ENCODE measurements around the gene BMP8A. TPM values are rescaled to one million over a fixed set of nuclear protein-coding genes. Genes with fewer than 3 reads are reported as not detected.
"Not testable (repeated sequence)": the region's sequence is repeated elsewhere in the genome, so short reads cannot be mapped to it uniquely, and the experiment has no call there.

The BMP8A gene
- polyA plus RNA-seq, 3 donors = not detected

DNA sequence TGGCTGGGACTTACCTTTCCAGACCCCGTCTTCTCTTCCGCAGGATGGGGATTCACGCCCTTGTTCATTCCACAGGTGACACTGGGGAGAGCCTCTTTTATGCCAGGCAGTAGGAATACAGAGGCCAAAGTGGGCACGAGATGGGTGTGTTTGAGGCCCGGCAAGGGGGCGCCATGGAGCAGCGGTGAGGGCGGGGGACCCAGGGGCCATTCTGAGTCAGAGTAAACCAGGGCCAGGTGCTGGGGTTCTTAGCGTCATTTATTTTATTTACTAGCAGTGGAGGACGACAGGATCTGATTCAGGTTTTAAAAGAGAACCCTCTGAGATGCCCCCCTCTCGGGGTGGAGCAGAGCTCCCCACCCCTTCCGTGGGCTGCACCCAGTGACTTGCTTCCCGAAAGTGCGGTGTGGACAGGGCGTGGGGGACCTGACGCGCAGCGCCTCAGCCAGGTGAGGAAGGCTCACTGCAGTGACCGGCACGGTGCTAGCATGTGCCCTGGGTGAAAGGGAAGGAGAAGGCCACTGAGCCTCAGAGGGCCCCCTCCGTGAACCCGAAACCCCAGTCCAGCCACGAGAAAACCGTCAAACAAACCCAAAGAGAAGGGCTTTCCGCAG is 20.9 kb downstream of the BMP8A start:
- H3K36me3 Mint-ChIP-seq; H3K4me3 ChIP-seq (replicated peaks in 1 of 3; ENCODE audit: low read depth in 2 of 3, low read length in 3 of 3); H3K9ac ChIP-seq (ENCODE audit: insufficient read depth, low read length, poor library complexity, severe bottlenecking); H3K4me1 ChIP-seq (ENCODE audit: control insufficient read depth in 1 of 2, insufficient read depth in 2 of 2, low read length in 2 of 2); DNase-seq; H3K4me2 ChIP-seq (replicated peaks; ENCODE audit: extremely low read depth, low read length, poor library complexity, severe bottlenecking); H3K79me2 ChIP-seq (ENCODE audit: insufficient read depth, low read length); intact Hi-C loops (cut with micrococcal nuclease); H3K9me3 ChIP-seq (replicated peaks in 1 of 2; ENCODE audit: control insufficient read depth in 1 of 2, insufficient read depth in 1 of 2, low read length in 2 of 2); H4K20me1 ChIP-seq (ENCODE audit: insufficient read depth, low read length); H3K36me3 ChIP-seq (replicated peaks in 1 of 2; ENCODE audit: control insufficient read depth in 1 of 2, insufficient read depth in 2 of 2, low read length in 2 of 2); H3K27ac Mint-ChIP-seq; H3K9me3 Mint-ChIP-seq; H2AFZ ChIP-seq (ENCODE audit: insufficient read depth, low read depth, low read length, poor library complexity, severe bottlenecking); H3K27ac ChIP-seq (ENCODE audit: low read depth in 1 of 2, low read length in 2 of 2); H3K4me3 Mint-ChIP-seq: not testable (repeated sequence)
- peaks cover 12 to 31% (median 15%) of the 10 kb centered on the region in 3 donors for H3K27me3 Mint-ChIP-seq (ENCODE audit: low read depth in 3 of 3)
- H3K4me1 Mint-ChIP-seq = peaks cover 15% of the 10 kb centered on the region
- WGBS (ENCODE audit: insufficient coverage) = no CpG with 5 or more reads among the region's 25 CpGs
- peaks cover 0 to 20% of the 10 kb centered on the region in 2 donors for H3K27me3 ChIP-seq (ENCODE audit: control insufficient read depth in 2 of 2, insufficient read depth in 2 of 2, low read length in 2 of 2)

DNA sequence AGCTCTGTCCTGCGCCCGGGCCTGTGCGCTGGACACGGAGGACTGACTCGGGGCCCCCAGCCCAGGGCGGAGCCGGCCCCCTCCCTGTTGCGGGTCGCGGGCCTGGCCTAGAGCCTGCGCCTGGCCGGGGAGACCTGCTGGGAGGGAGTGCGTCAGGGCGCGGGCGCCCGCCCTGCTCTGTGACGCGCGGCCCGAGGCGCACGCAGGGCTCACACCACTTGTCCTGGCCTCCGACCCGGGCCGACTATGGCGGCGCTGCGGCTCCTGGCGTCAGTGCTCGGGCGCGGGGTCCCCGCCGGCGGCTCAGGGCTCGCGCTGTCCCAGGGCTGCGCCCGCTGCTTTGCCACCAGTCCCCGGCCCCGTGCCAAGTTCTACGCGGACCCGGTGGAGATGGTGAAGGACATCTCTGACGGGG is 23.3 kb downstream of the BMP8A start:
- H3K4me1 Mint-ChIP-seq; H3K9me3 Mint-ChIP-seq; DNase-seq; H3K36me3 Mint-ChIP-seq; H3K9ac ChIP-seq (ENCODE audit: insufficient read depth, low read length, poor library complexity, severe bottlenecking); H3K36me3 ChIP-seq (replicated peaks in 1 of 2; ENCODE audit: control insufficient read depth in 1 of 2, insufficient read depth in 2 of 2, low read length in 2 of 2); H3K27me3 ChIP-seq (ENCODE audit: control insufficient read depth in 2 of 2, insufficient read depth in 2 of 2, low read length in 2 of 2); H3K4me2 ChIP-seq (replicated peaks; ENCODE audit: extremely low read depth, low read length, poor library complexity, severe bottlenecking); H3K9me3 ChIP-seq (replicated peaks in 1 of 2; ENCODE audit: control insufficient read depth in 1 of 2, insufficient read depth in 1 of 2, low read length in 2 of 2); H3K4me3 ChIP-seq (replicated peaks in 1 of 3; ENCODE audit: low read depth in 2 of 3, low read length in 3 of 3); intact Hi-C loops (cut with micrococcal nuclease); H3K27ac Mint-ChIP-seq; H3K4me3 Mint-ChIP-seq; H3K27ac ChIP-seq (ENCODE audit: low read depth in 1 of 2, low read length in 2 of 2); H4K20me1 ChIP-seq (ENCODE audit: insufficient read depth, low read length); H3K4me1 ChIP-seq (ENCODE audit: control insufficient read depth in 1 of 2, insufficient read depth in 2 of 2, low read length in 2 of 2); H3K79me2 ChIP-seq (ENCODE audit: insufficient read depth, low read length); H2AFZ ChIP-seq (ENCODE audit: insufficient read depth, low read depth, low read length, poor library complexity, severe bottlenecking): not testable (repeated sequence)
- 2% methylated on average over 16 of the region's 46 CpGs for WGBS (ENCODE audit: insufficient coverage)
- H3K27me3 Mint-ChIP-seq (ENCODE audit: low read depth in 3 of 3) = peaks cover 1 to 16% (median 4%) of the 10 kb centered on the region in 3 donors

DNA sequence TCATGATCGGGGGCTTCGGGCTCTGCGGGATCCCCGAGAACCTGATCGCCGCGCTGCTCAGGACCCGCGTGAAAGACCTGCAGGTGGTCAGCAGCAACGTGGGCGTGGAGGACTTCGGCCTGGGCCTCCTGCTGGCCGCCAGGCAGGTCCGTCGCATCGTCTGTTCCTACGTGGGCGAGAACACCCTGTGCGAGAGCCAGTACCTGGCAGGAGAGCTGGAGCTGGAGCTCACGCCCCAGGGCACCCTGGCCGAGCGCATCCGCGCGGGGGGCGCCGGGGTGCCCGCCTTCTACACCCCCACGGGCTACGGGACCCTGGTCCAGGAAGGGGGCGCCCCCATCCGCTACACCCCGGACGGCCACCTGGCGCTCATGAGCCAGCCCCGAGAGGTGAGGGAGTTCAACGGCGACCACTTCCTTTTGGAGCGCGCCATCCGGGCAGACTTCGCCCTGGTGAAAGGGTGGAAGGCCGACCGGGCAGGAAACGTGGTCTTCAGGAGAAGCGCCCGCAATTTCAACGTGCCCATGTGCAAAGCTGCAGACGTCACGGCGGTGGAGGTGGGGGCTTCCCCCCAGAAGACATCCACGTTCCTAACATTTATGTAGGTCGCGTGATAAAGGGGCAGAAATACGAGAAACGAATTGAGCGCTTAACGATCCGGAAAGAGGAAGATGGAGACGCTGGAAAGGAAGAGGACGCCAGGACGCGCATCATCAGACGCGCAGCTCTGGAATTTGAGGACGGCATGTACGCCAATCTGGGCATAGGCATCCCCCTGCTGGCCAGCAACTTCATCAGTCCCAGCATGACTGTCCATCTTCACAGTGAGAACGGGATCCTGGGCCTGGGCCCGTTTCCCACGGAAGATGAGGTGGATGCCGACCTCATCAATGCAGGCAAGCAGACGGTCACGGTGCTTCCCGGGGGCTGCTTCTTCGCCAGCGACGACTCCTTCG is 24.0 kb downstream of the BMP8A start:
- H3K4me3 Mint-ChIP-seq = peak overlapping the region; percentile 81 to 87
- DNase-seq = peak in 1 of 3 donors; percentile 65
- H3K27ac Mint-ChIP-seq; H3K4me2 ChIP-seq (replicated peaks; ENCODE audit: extremely low read depth, low read length, poor library complexity, severe bottlenecking); H3K9me3 ChIP-seq (replicated peaks in 1 of 2; ENCODE audit: control insufficient read depth in 1 of 2, insufficient read depth in 1 of 2, low read length in 2 of 2); H3K9ac ChIP-seq (ENCODE audit: insufficient read depth, low read length, poor library complexity, severe bottlenecking); H3K79me2 ChIP-seq (ENCODE audit: insufficient read depth, low read length); H3K36me3 Mint-ChIP-seq; H3K4me3 ChIP-seq (replicated peaks in 1 of 3; ENCODE audit: low read depth in 2 of 3, low read length in 3 of 3); H3K9me3 Mint-ChIP-seq; H3K4me1 Mint-ChIP-seq; H3K4me1 ChIP-seq (ENCODE audit: control insufficient read depth in 1 of 2, insufficient read depth in 2 of 2, low read length in 2 of 2); intact Hi-C loops (cut with micrococcal nuclease); H3K27me3 ChIP-seq (ENCODE audit: control insufficient read depth in 2 of 2, insufficient read depth in 2 of 2, low read length in 2 of 2); H3K36me3 ChIP-seq (replicated peaks in 1 of 2; ENCODE audit: control insufficient read depth in 1 of 2, insufficient read depth in 2 of 2, low read length in 2 of 2); H2AFZ ChIP-seq (ENCODE audit: insufficient read depth, low read depth, low read length, poor library complexity, severe bottlenecking); H4K20me1 ChIP-seq (ENCODE audit: insufficient read depth, low read length); H3K27ac ChIP-seq (ENCODE audit: low read depth in 1 of 2, low read length in 2 of 2): not testable (repeated sequence)
- peaks cover 0 to 15% (median 4%) of the 10 kb centered on the region in 3 donors for H3K27me3 Mint-ChIP-seq (ENCODE audit: low read depth in 3 of 3)
- no CpG with 5 or more reads among the region's 78 CpGs for WGBS (ENCODE audit: insufficient coverage)

DNA sequence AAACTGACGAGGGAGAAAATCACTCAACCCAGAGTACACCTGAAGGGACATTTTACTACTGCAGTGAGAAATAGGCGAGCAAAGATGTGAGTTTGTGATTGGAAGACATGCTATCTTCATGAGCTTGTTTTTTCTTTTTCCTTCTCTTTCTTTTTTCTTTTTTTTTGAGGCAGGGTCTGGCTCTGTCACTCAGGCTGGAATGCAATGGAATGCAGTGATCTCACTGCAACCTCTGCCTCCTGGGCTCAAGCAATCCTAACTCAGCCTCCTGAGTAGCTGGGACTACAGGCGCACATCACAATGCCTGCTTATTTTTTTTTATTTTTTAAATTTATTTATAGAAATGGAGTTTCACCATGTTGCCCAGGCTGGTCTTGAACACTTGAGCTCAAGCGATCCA is 25.4 kb downstream of the BMP8A start:
- H3K79me2 ChIP-seq (ENCODE audit: insufficient read depth, low read length) = not testable (repeated sequence)

More for the DNA sequence above, 25.4 kb downstream of the BMP8A start:
- H3K9me3 ChIP-seq (replicated peaks in 1 of 2; ENCODE audit: control insufficient read depth in 1 of 2, insufficient read depth in 1 of 2, low read length in 2 of 2); H3K9ac ChIP-seq (ENCODE audit: insufficient read depth, low read length, poor library complexity, severe bottlenecking); H3K27ac Mint-ChIP-seq; H3K4me2 ChIP-seq (replicated peaks; ENCODE audit: extremely low read depth, low read length, poor library complexity, severe bottlenecking); H3K9me3 Mint-ChIP-seq; H3K4me3 Mint-ChIP-seq; H3K36me3 Mint-ChIP-seq; H2AFZ ChIP-seq (ENCODE audit: insufficient read depth, low read depth, low read length, poor library complexity, severe bottlenecking); DNase-seq; H3K4me3 ChIP-seq (replicated peaks in 1 of 3; ENCODE audit: low read depth in 2 of 3, low read length in 3 of 3); intact Hi-C loops (cut with micrococcal nuclease); H3K4me1 ChIP-seq (ENCODE audit: control insufficient read depth in 1 of 2, insufficient read depth in 2 of 2, low read length in 2 of 2); H3K27me3 ChIP-seq (ENCODE audit: control insufficient read depth in 2 of 2, insufficient read depth in 2 of 2, low read length in 2 of 2); H3K36me3 ChIP-seq (replicated peaks in 1 of 2; ENCODE audit: control insufficient read depth in 1 of 2, insufficient read depth in 2 of 2, low read length in 2 of 2); H4K20me1 ChIP-seq (ENCODE audit: insufficient read depth, low read length); H3K27ac ChIP-seq (ENCODE audit: low read depth in 1 of 2, low read length in 2 of 2); H3K4me1 Mint-ChIP-seq: not testable (repeated sequence)
- no CpG with 5 or more reads among the region's 4 CpGs for WGBS (ENCODE audit: insufficient coverage)
- H3K27me3 Mint-ChIP-seq (ENCODE audit: low read depth in 3 of 3) = peaks cover 0 to 11% (median 4%) of the 10 kb centered on the region in 3 donors

Data from CD14-positive monocyte (primary cell).